Mucosa of descending colon (tissue), 3 donors: ENCODE results near the gene SNX1. TPM values are rescaled to one million over a fixed set of nuclear protein-coding genes. Genes with fewer than 3 reads are reported as not detected.
"Not testable (repeated sequence)": the region's sequence is repeated elsewhere in the genome, so short reads cannot be mapped to it uniquely, and the experiment has no call there.

Source experiments
- ATAC-seq: fragments of 200-7000 bp; cut with Tn5 transposase; one replicate; pipeline ENCODE4 v1.9.1; 2020; ENCODE audit warnings: mild to moderate bottlenecking, moderate library complexity
- DNase-seq, 3 donors: peaks; one replicate each; pipeline ENCODE4 v3.0.0-alpha.2; 2020
- H3K36me3 ChIP-seq: fragments of 200-600 bp; one replicate; pipeline ENCODE4 v1.8.0; 2021; ENCODE audit warnings: low read depth, mild to moderate bottlenecking
- H3K4me1 ChIP-seq: fragments of 200-600 bp; one replicate; pipeline ENCODE4 v1.8.0; 2021; ENCODE audit warnings: low read depth, mild to moderate bottlenecking
- H3K4me3 ChIP-seq: fragments of 200-600 bp; one replicate; pipeline ENCODE4 v1.8.0; 2021; ENCODE audit warnings: mild to moderate bottlenecking
- H3K9me3 ChIP-seq: fragments of 200-600 bp; one replicate; pipeline ENCODE4 v1.8.0; 2021; ENCODE audit warnings: mild to moderate bottlenecking
- CTCF ChIP-seq: fragments of 200-600 bp; IDR thresholded peaks from one replicate; pipeline ENCODE4 v1.8.0; 2022; ENCODE audit warnings: antibody characterized with exemption, mild to moderate bottlenecking
- intact Hi-C, 2 donors: fragments of 100-400 bp; cut with DNase I in 1 of 2; cut with micrococcal nuclease in 1 of 2; formaldehyde crosslinking; loops; one replicate each; pipeline versions ENCODE4 v1.11.0 to v1.11.1; 2022; cut with DNase I, micrococcal nuclease
- total RNA-seq, 3 donors: library from RNA; stranded (reverse); fragmentation: NEBNext Ultra II Directional in 2 of 3; extraction: Animal tissue kit (Norgen Biotek cat#: 25700) in 2 of 3; gene quantifications; one replicate each; pipeline versions ENCODE4 v1.2.1 to v1.2.4, GENCODE V29; 2021 to 2023
- donor health status: DM: no; HTN: no; CAD: no; lungs with moderate emphysema.
- donor health status: DM: no; HTN: no; CAD: no.
- donor health status: DM: no; HTN: yes; CAD: no.

SNX1 gene
- total RNA-seq, 3 donors from 2014 or later: 110 to 122 (median 118) TPM

- Histone ChIP-seq H3K4me1 (peaks cover 5% of the 10 kb centered on the region), H3K4me3 (no peak overlapping the region), H3K36me3 (no peaks in the 10 kb centered on the region), H3K9me3 (no peaks in the 10 kb centered on the region)
- intact Hi-C loops: no loop called here
- no peak for TF ChIP-seq CTCF
- no peak for ATAC-seq
- DNase-seq: no peak
Measured at GRCh38 chr15:64051093-64051402, 44.7 kb upstream of the SNX1 start.

GRCh38 chr15:64051407-64052259 lies 44.1 kb upstream of the SNX1 start:
- no peak for TF ChIP-seq CTCF
- no peaks in the 10 kb centered on the region for H3K9me3 ChIP-seq
- ATAC-seq (no peak), DNase-seq (no peak)
- H3K4me1 ChIP-seq: peaks cover 5% of the 10 kb centered on the region
- no peaks in the 10 kb centered on the region for H3K36me3 ChIP-seq
- intact Hi-C loops: no loop called here
- no peak overlapping the region for H3K4me3 ChIP-seq

- intact Hi-C loops: no loop called here
- TF ChIP-seq CTCF: no peak
- ATAC-seq (no peak), DNase-seq (no peak)
- Histone ChIP-seq H3K36me3 (no peaks in the 10 kb centered on the region), H3K9me3 (no peaks in the 10 kb centered on the region), H3K4me3 (no peak overlapping the region), H3K4me1 (no peaks in the 10 kb centered on the region)
Measured at GRCh38 chr15:64052925-64053491, 42.8 kb upstream of the SNX1 start.

GRCh38 chr15:64053674-64054073 lies 42.1 kb upstream of the SNX1 start:
- H3K36me3 ChIP-seq, DNase-seq, ATAC-seq, H3K4me3 ChIP-seq, H3K9me3 ChIP-seq, H3K4me1 ChIP-seq, intact Hi-C loops: not testable (repeated sequence)

- TF ChIP-seq CTCF: no peak
Measured at GRCh38 chr15:64058279-64058678, 37.5 kb upstream of the SNX1 start.

GRCh38 chr15:64059104-64059503 lies 36.7 kb upstream of the SNX1 start:
- intact Hi-C loops, ATAC-seq, H3K36me3 ChIP-seq, DNase-seq, H3K9me3 ChIP-seq, H3K4me3 ChIP-seq, H3K4me1 ChIP-seq: not testable (repeated sequence)

More at GRCh38 chr15:64058279-64058678, 37.5 kb upstream of the SNX1 start:
- ATAC-seq (no peak), DNase-seq (no peak)
- Histone ChIP-seq H3K4me1 (no peaks in the 10 kb centered on the region), H3K4me3 (no peak overlapping the region), H3K9me3 (no peaks in the 10 kb centered on the region), H3K36me3 (no peaks in the 10 kb centered on the region)
- intact Hi-C loops: no loop called here
